IPS-18c (cell line): Measurements from ENCODE around the gene ANKRD10.

Experiments
- H3K4me3 ChIP-seq: 2 replicates; pipeline ENCODE4 v1.7.0; 2013; ENCODE audit warnings: low read depth, mild to moderate bottlenecking, low read length, moderate library complexity; ENCODE audit not compliant: insufficient read depth
- H3K9me3 ChIP-seq: one replicate; pipeline ENCODE4 v1.6.1; 2013; ENCODE audit warnings: mild to moderate bottlenecking, low read length, moderate library complexity; ENCODE audit not compliant: control insufficient read depth, insufficient read depth

ANKRD10 gene

GRCh38 chr13:110832205-110832479 is 82.7 kb downstream of the ANKRD10 start:
- Histone ChIP-seq H3K4me3 (no peak overlapping the region), H3K9me3 (no peaks in the 10 kb centered on the region)

GRCh38 chr13:110831437-110832204 is 83.2 kb downstream of the ANKRD10 start:
- Histone ChIP-seq H3K9me3 (no peaks in the 10 kb centered on the region), H3K4me3 (no peak overlapping the region)

GRCh38 chr13:110830800-110831371 is 84.0 kb downstream of the ANKRD10 start:
- Histone ChIP-seq H3K4me3 (no peak overlapping the region), H3K9me3 (no peaks in the 10 kb centered on the region)

DNA sequence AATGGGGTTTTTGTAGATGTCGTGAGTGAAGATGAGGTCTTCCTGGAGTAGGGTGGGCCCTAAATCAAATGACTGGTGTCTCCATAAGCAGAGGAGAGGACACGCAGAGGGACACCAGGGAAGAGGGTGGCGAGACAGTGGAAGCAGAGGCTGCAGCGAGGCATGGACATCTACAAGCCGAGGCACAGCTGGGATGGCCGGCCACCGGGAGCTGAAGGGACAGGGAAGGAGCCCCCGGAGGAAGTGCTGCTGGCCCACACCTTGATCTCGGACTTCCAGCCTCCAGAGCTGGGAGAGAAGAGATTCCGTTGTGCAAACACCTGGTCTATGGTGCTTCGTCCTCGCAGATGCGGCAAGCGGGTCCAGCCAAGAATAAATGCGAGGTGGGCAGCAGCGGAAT is 84.5 kb downstream of the ANKRD10 start:
- no peak overlapping the region for H3K4me3 ChIP-seq
- H3K9me3 ChIP-seq: no peaks in the 10 kb centered on the region

GRCh38 chr13:110829486-110829885 is 85.4 kb downstream of the ANKRD10 start:
- Histone ChIP-seq H3K9me3 (no peaks in the 10 kb centered on the region), H3K4me3 (no peak overlapping the region)

DNA sequence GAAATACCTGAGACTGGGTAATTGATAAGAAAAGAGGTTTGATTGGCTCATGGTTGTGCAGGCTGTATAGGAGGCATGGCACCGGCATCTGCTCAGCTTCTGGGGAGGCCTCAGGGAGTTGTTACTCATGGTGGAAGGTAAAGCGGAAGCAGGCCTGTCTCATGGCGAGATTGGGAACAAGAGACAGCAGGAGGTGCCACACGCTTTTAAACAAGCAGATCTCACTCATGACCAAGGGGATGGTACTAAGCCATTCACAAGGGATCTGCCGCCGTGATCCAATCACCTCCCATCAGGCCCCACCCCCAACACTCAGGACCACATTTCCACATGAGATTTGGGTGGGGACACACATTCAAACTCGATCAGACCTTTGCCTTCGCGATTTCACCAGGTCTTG is 86.2 kb downstream of the ANKRD10 start:
- Histone ChIP-seq H3K9me3 (no peaks in the 10 kb centered on the region), H3K4me3 (no peak overlapping the region)
